C4-2B (cell line): Measurements from ENCODE around the gene RTN4.

Experiments
- H3K27ac ChIP-seq: fragments of 450-650 bp; 2 replicates; pipeline ENCODE4 v1.5.1; 2017
- ZFX ChIP-seq: fragments of 450-650 bp; IDR thresholded peaks from 2 replicates; pipeline ENCODE4 v1.6.1; 2017
- TF ChIP-seq, protein P1 (sequence below): fragments of 450-650 bp; conservative IDR thresholded peaks from 2 replicates; pipeline ENCODE4 v1.5.1; 2017; ENCODE audit warnings: mild to moderate bottlenecking

RTN4 gene

GRCh38 chr2:55045780-55046179, 4.5 kb downstream of the RTN4 start:
- no peak for TF ChIP-seq ZFX
- TF ChIP-seq, protein P1, sequence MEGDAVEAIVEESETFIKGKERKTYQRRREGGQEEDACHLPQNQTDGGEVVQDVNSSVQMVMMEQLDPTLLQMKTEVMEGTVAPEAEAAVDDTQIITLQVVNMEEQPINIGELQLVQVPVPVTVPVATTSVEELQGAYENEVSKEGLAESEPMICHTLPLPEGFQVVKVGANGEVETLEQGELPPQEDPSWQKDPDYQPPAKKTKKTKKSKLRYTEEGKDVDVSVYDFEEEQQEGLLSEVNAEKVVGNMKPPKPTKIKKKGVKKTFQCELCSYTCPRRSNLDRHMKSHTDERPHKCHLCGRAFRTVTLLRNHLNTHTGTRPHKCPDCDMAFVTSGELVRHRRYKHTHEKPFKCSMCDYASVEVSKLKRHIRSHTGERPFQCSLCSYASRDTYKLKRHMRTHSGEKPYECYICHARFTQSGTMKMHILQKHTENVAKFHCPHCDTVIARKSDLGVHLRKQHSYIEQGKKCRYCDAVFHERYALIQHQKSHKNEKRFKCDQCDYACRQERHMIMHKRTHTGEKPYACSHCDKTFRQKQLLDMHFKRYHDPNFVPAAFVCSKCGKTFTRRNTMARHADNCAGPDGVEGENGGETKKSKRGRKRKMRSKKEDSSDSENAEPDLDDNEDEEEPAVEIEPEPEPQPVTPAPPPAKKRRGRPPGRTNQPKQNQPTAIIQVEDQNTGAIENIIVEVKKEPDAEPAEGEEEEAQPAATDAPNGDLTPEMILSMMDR: no peak
- no peak overlapping the region for H3K27ac ChIP-seq

DNA sequence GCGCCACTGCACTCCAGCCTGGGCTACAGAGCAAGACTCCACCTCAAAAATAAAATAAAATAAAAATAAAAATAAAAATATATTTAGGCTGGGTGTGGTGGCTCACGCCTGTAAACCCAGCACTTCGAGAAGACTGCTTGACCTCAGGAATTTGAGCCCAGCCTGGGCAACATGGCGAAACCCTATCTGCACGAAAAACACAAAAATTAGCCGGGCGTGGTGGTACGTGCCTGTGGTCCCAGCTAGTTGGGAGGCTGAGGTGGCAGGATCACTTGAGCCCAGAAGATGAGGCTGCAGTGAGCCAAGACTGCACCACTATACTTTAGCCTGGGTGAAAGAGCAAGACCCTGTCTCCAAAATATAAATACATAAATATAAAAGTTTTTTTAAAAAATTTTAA, 6.4 kb downstream of the RTN4 start:
- no peak overlapping the region for H3K27ac ChIP-seq
- TF ChIP-seq ZFX: no peak
- TF ChIP-seq, protein P1: no peak

- TF ChIP-seq ZFX: no peak
- TF ChIP-seq, protein P1: no peak
- no peak overlapping the region for H3K27ac ChIP-seq
Measured at GRCh38 chr2:55038428-55038827, 11.8 kb downstream of the RTN4 start.

GRCh38 chr2:55035716-55036115, 14.5 kb downstream of the RTN4 start:
- no peak overlapping the region for H3K27ac ChIP-seq
- no peak for TF ChIP-seq ZFX
- TF ChIP-seq, protein P1: no peak

GRCh38 chr2:55033921-55034320, 16.3 kb downstream of the RTN4 start:
- no peak overlapping the region for H3K27ac ChIP-seq
- no peak for TF ChIP-seq ZFX
- TF ChIP-seq, protein P1: no peak

- no peak for TF ChIP-seq ZFX
- TF ChIP-seq, protein P1: no peak
- H3K27ac ChIP-seq: no peak overlapping the region
Measured at GRCh38 chr2:55033076-55033742, 17.0 kb downstream of the RTN4 start.

DNA sequence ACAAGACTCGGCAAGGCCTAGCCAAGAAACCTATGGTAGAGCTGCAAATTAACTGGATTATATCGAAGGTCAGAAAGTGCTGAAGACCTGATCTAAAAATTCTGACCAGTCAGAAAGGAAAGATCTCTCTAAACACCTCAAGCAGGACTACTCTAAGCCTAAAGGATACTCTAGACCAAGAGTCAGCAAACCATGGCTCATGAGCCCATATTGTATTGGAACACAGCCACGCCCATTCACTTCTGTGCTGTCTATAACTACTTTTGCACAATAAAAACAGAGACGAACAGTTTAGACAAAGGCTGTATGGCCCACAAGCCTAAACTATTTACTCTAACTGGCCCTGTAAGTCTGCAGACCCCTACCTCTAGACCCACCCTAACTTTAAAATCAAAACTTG, 18.7 kb downstream of the RTN4 start:
- no peak overlapping the region for H3K27ac ChIP-seq
- no peak for TF ChIP-seq ZFX
- TF ChIP-seq, protein P1: no peak
